Kidney (tissue), 14 donors: ENCODE measurements around the gene UBASH3A. TPM values are rescaled to one million over a fixed set of nuclear protein-coding genes. Genes with fewer than 3 reads are reported as not detected.

Source experiments
- DNase-seq, 5 donors: peaks; one replicate each; pipeline ENCODE4 v3.0.0-alpha.2; 2013 to 2020
- FAIRE-seq: peaks from 2 replicates; lab custom pipeline; 2012; peaks lifted over from hg19 to GRCh38; lab: Jason Lieb, UNC
- H3K27ac ChIP-seq, 2 donors: one replicate each; pipeline ENCODE4 v1.7.0; 2013; ENCODE audit warnings: low read depth in 2 of 2, low read length in 2 of 2, inconsistent platforms in 1 of 2
- H3K27me3 ChIP-seq: one replicate; pipeline ENCODE4 v1.7.1; 2013; ENCODE audit warnings: low read length, inconsistent platforms; ENCODE audit not compliant: control insufficient read depth, insufficient read depth
- H3K36me3 ChIP-seq, 3 donors: one replicate each; pipeline versions ENCODE4 v1.7.0 to v1.7.1; 2013; ENCODE audit warnings: low read length in 3 of 3, control low read depth in 1 of 3, inconsistent platforms in 1 of 3; ENCODE audit not compliant: insufficient read depth in 3 of 3, control insufficient read depth in 2 of 3
- H3K4me1 ChIP-seq, 3 donors: one replicate each; pipeline versions ENCODE4 v1.7.0 to v1.7.1; 2013; ENCODE audit warnings: low read length in 3 of 3, inconsistent platforms in 1 of 3, low read depth in 1 of 3; ENCODE audit not compliant: control insufficient read depth in 2 of 3, insufficient read depth in 2 of 3
- H3K4me3 ChIP-seq, 3 donors: one replicate each; pipeline versions ENCODE4 v1.7.0 to v1.8.1; 2013; ENCODE audit warnings: low read length in 3 of 3, control low read depth in 1 of 3, inconsistent platforms in 1 of 3
- H3K9ac ChIP-seq, 3 donors: one replicate each; pipeline versions ENCODE4 v1.7.0 to v1.7.1; 2013; ENCODE audit warnings: low read length in 3 of 3, control low read depth in 1 of 3, inconsistent platforms in 1 of 3
- H3K9me3 ChIP-seq, 3 donors: one replicate each; pipeline versions ENCODE4 v1.7.0 to v1.7.1; 2013; ENCODE audit warnings: low read length in 3 of 3, control low read depth in 1 of 3, inconsistent platforms in 1 of 3; ENCODE audit not compliant: control insufficient read depth in 2 of 3, insufficient read depth in 1 of 3
- intact Hi-C: fragments of 100-400 bp; cut with DNase I; formaldehyde crosslinking; loops from one replicate; pipeline ENCODE4 v1.11.1; 2022
- polyA plus RNA-seq: library from polyadenylated mRNA; stranded (reverse); fragments of 350-450 nt; fragmentation: Illumina TruSeq; extraction: RNeasy Lipid Tissue Mini Kit (QIAGEN cat#74804); gene quantifications from one replicate; pipeline ENCODE4 v1.2.3, GENCODE V29; 2014; ENCODE audit warnings: low read depth, low replicate concordance; ENCODE audit not compliant: insufficient read depth
- total RNA-seq: library from RNA; stranded (reverse); fragmentation: NEBNext Ultra II Directional; extraction: Animal tissue kit (Norgen Biotek cat#: 25700); gene quantifications from one replicate; pipeline ENCODE4 v1.2.1, GENCODE V29; 2021
- TF ChIP-seq, protein P1 (sequence below): IDR thresholded peaks from 3 replicates; pipeline ENCODE4 v1.5.1; 2012; ENCODE audit warnings: mild to moderate bottlenecking, moderate library complexity, borderline replicate concordance; ENCODE audit not compliant: insufficient read depth; ENCODE audit errors: extremely low read depth
- donor health status: control.
- donor health status: control.
- donor health status: control.
- donor health status: control.
- donor health status: control.
- donor health status: DM: yes; HTN: yes; CAD: no.
- donor health status: Normal renal cell carcinoma (clear cell type).

UBASH3A gene
- total and polyA plus RNA-seq, 2 donors from 2014 or later, result 2.7 TPM; not detected in 1

DNA sequence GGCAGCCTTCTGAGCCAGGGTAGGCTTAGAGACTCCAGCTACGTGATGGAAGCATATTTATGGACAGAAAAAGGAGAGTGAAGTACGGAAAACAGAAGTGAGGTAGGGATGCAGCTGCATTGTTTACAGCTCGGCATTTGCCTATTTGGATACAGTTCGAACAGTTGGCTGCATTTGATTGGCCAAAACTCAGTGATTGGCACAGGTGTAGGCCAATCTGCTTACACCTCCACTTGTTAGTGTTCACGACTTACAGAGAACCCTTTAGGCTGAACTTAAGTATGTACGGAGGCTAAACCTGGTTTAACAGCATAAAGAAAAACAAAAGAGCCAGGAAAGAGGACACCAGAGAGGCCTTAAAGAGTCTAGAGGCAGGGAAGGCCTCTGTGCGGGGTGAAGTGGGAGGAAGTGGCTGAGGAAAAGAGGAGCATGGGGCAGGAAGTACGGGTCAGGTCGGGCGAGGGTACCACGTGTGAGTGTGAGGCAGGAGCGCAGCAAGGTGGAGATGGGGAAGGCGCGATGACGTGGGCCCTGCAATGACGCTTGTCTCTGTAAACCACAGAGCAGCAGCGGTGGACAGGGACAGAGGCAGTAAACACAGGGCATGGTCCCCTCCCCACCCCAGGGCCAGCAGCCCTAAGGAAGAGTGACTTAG, 60.3 kb downstream of the UBASH3A start:
- DNase-seq, result peak in 4 of 5 donors; percentile 66 to 80 (median 68)
- Histone ChIP-seq H3K27me3 (no peaks in the 10 kb centered on the region), H3K9ac (no peak overlapping the region), H3K27ac (no peak overlapping the region), H3K4me3 (no peak overlapping the region), H3K36me3 (no peaks in the 10 kb centered on the region), H3K4me1 (peaks cover 5 to 27% (median 24%) of the 10 kb centered on the region in 3 donors), H3K9me3 (no peaks in the 10 kb centered on the region)
- intact Hi-C loops, result no loop called here
- TF ChIP-seq, protein P1, sequence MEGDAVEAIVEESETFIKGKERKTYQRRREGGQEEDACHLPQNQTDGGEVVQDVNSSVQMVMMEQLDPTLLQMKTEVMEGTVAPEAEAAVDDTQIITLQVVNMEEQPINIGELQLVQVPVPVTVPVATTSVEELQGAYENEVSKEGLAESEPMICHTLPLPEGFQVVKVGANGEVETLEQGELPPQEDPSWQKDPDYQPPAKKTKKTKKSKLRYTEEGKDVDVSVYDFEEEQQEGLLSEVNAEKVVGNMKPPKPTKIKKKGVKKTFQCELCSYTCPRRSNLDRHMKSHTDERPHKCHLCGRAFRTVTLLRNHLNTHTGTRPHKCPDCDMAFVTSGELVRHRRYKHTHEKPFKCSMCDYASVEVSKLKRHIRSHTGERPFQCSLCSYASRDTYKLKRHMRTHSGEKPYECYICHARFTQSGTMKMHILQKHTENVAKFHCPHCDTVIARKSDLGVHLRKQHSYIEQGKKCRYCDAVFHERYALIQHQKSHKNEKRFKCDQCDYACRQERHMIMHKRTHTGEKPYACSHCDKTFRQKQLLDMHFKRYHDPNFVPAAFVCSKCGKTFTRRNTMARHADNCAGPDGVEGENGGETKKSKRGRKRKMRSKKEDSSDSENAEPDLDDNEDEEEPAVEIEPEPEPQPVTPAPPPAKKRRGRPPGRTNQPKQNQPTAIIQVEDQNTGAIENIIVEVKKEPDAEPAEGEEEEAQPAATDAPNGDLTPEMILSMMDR, result no peak
- FAIRE-seq, result no peak

DNA sequence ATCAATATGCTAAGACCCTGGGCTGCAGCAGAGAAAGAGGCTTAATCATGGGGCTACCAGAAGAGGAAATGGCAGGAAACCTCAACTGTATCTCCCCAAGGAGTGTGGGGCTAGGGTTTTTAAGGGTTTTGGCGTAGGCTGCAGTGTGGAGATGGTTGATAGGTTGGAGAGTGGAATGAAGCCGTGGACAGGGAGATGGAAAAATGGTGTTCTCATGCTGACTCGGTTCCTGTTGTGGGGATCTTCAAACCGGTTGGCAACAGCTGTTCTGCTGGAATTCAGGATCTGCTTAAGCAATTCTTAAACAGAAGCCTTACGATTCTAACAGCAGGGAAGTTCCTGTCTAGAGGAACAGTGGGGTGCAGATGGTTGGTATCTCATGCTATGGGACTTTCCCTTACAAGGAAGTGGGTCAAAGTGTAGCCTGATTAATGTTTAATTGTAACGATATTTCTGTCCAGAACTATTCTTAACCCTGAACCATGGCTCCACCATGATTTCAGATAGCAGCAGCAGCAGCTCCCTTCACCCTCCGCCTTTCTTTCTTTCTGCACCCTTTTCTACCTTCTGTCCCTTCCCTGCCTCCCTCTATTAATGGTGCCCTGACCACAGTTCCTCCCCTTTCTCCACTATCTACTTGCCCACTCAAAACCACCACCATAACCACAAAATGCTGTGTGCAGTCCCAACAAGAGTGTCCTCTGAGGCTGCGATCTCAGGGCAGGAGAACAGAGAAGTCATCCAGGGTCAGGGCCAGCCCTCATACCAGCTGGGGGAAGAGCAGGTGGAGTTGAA, 61.5 kb downstream of the UBASH3A start:
- TF ChIP-seq, protein P1, result no peak
- H3K9ac ChIP-seq, result no peak overlapping the region
- intact Hi-C loops, result no loop called here
- FAIRE-seq, result no peak
- H3K27ac ChIP-seq, result no peak overlapping the region
- no peaks in the 10 kb centered on the region for H3K27me3 ChIP-seq
- H3K9me3 ChIP-seq, result no peaks in the 10 kb centered on the region
- no peak overlapping the region for H3K4me3 ChIP-seq
- peak in 2 of 5 donors; percentile 11 to 41 for DNase-seq
- H3K4me1 ChIP-seq, result peaks cover 0 to 21% (median 21%) of the 10 kb centered on the region in 3 donors
- H3K36me3 ChIP-seq, result no peaks in the 10 kb centered on the region

DNA sequence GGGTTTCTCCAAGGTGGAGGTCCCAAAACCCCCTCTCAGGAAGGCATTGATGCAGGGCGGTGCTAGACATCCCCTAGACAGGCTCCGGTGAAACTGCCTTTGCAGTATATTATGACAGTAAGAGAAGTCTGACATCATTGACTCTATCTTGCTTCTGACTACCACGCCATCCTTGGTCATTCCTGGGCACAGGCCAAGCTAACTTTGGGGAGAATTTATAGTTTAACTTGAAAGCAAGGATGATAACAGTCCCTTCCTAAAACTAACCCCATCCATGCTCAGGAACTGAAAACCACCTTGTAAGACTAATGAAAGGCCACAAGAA, 62.1 kb downstream of the UBASH3A start:
- no peaks in the 10 kb centered on the region for H3K27me3 ChIP-seq
- DNase-seq, result peak in 1 of 5 donors; percentile 12
- intact Hi-C loops, result no loop called here
- H3K27ac ChIP-seq, result no peak overlapping the region
- TF ChIP-seq, protein P1, result no peak
- no peak overlapping the region for H3K9ac ChIP-seq
- no peak overlapping the region for H3K4me3 ChIP-seq
- peaks cover 0 to 21% (median 18%) of the 10 kb centered on the region in 3 donors for H3K4me1 ChIP-seq
- no peaks in the 10 kb centered on the region for H3K36me3 ChIP-seq
- H3K9me3 ChIP-seq, result no peaks in the 10 kb centered on the region
- FAIRE-seq, result no peak
